ENCODE measurements around the gene FOXO3B.
"Not testable (repeated sequence)": the region's sequence is repeated elsewhere in the genome, so short reads cannot be mapped to it uniquely, and the experiment has no call there.

Gene FOXO3B

DNA sequence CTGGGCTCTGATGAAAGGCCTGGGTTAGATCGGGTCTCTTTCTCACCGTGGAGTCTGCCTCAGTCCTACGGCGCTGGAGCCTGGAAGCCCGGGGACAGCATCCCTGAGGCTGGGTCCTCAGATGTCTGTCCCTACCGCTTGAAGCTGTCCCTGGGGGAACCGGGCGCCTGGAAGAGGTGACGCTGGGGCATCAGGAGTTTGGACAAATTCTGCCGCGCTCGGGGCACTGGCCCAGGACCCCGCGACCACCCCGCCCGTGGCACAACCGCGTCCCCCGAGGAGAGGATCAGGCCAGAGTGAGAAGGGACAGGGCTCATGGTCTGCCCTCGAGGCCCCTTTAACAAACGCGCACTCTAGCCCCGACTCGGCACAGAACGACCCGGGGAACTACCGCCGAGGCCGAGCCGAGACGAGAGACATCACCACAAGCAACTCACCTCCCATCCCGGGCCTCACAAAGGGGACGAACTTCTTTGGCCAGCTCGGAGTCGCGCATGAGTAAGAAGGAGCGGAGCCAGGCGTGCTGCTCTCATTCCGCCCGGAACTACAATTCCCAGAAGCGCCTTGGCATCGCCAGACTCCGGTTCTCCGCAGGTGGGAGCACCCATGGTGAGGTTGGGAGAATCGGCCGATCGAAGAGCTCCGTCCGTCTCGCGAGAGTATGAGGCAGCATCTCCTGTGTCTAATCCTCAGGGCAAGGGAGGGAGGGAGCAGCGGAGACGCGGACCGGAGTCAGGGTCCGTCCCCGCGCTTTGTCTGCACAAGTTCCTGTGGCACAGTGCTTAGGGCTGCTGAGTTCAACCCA is at the start of gene FOXO3B:
FOXO3B (minus strand) TSS at position 548 of the 805 bp plus-strand sequence. CDS start 663 bp downstream, outside the sequence.
- DNase-seq, result peak in 48 of 51 donors; percentile 9 to 96 (median 69)

DNA sequence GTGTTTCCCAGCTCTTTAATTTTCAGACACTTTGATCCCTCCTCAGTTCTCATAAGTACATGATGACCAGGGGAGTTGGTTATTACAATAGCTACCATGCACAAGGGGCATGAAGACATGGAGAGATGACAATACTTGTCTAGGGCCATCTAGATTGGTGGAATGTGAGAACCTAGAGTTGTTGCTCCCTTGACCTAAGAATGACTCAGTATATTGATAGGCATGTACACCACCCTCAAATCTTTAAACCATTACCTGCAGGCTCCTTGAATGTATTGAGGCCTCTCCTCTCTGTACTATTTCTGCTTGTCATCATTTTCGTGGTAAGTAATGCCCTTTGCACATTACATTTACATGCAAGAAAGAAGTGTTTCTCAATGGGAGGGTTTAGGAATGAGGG is 41.4 kb upstream of the FOXO3B start:
- not testable (repeated sequence) for DNase-seq

DNA sequence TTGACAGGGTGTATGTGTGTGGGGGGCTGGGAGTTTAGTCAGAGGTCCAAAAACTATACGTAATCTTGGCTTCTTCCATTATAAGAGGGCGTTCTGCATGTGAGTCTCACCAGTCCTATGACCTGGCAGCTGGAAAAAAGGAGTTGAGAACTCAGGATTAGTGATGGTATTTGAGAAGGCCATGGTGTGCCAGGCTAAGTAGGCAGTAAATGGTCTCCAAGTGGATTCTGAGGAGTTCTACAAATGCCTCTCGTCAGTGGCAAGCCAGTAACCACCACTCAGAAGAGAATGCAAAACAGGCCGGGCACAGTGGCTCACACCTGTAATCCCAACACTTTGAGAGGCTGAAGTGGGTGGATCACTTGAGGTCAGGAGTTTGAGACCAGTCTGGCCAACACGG is 40.5 kb upstream of the FOXO3B start:
- DNase-seq, result not testable (repeated sequence)

DNA sequence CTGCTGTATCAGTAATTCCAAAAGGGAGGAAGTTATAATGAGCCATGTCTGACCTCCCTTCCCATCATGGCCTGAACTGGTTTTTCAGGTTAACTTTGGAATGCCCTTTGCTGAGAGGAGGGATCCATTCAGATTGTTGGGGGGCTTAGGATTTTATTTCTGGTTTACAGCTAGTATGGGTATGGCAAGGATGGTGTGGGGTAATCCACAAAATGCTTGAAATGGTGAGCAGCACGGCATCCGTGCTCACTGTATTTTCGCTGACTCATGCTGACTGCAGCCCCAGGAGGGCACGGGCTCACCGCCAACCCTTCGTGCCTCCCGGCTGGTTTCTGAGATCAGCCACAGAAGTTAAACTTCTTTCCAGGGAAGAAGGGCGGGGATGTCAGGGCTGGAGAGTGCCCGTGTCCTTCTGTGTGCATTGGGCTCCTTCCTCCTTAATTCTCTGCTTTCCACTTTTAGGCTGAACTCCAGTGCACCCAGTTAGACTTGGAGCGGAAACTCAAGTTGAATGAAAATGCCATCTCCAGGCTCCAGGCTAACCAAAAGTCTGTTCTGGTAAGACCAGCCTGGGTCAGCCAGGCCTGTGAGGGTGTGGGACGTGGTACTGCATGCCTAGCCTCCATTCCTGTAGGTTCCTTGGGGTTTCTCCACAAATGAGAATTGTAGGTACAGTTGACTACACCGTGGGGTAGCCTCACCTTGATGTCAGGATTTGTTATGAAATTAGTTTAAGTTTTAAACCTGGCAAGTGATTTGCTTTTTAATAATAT is 39.8 kb upstream of the FOXO3B start:
- DNase-seq, result not testable (repeated sequence)

DNA sequence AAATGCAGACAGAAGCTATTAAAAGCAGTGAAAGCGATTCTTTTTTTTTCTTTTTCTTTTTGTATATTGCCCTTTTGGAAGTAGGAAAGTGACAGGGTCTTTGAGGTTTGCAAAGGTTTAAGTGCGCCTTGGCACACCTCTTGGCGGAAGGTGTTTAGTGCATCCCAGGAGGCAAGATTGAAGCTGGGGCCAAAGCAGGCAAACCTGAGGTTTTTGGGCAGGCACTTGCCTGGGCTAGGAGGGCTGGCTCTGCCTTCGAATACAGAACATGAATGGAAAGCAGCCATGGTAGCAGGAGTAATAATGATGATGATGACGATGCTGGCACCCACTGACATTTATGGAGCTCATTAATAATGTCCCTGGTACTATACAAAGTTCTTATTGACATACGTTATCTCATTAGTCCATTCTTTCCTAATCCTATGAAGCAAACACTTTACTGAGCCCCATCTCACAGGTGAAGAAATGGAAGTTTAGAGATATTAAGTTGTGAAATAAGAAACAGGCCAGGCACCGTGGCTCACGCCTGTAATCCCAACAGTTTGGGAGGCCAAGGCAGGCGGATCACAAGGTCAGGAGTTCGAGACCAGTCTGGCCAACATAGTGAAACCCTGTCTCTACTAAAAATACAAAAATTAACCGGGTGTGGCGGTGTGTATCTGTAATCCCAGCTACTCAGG is 37.5 kb upstream of the FOXO3B start:
- not testable (repeated sequence) for DNase-seq

DNA sequence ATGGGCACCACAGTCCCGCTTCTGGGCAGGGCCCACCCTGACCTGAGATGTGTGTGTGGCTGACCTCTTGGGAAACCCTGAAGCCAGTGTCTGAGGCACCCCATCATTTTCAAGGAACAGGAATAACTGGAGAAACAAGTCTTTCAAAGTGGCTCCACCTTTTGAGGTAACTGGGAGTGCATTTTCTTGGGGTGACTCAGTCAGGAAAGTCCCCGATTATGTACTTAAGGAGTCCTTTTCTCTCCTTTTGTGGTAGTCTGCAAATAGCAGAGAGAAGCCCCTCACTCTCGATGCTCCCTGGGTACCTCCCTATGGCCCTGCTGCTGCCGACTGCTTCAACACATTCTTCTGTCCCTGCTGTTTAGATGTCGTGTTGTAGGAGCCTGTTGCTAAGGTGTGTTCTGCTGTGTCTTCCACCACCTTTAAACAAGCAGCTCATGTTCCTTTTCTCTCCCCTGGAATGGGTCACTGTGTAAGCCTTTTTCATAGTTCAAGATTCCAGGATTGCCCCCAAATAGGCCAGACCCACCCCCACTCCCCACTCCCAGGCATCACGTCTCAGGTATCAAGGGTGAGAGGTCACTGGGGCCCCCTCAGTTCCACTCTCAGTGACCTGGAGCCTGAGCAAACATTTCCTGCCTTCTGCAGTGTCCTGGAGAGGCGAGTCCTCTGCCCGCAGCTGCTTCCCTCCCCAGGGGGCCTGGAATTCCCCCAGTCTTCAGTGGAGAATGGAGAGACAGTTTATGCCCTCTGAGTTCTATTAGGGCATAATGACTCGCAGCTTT is 36.7 kb upstream of the FOXO3B start:
- not testable (repeated sequence) for DNase-seq

DNA sequence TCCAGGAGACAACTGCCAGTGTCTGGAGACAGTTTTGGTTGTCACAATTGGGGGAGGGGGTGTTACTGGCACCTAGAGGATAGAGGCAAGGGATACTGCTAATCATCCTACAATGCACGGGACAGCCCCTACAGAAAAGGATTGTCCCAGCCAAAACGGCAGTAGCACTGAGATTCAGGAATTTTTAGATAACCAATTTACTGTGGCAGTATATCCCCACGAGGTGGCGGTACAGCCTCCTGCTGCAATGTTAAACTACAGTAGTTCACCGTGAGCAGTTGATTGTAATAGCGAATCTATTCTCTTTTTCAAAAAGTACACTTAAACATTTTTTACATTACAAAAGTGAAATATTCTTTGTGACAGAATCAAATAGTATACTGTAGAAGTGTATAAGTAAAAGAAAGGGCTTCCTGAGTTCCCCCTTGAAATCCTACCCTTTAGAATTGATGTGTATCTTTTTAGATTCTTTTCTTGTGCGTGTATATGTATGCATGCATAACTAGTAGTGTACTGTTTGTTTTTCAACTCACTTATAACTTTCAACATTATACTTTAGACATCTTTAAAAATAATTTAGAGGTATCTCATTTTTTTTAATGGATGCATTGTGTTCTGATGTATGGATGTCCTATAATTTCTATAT is 30.4 kb upstream of the FOXO3B start:
- DNase-seq, result peak in 34 of 51 donors; percentile 2 to 78 (median 35)

DNA sequence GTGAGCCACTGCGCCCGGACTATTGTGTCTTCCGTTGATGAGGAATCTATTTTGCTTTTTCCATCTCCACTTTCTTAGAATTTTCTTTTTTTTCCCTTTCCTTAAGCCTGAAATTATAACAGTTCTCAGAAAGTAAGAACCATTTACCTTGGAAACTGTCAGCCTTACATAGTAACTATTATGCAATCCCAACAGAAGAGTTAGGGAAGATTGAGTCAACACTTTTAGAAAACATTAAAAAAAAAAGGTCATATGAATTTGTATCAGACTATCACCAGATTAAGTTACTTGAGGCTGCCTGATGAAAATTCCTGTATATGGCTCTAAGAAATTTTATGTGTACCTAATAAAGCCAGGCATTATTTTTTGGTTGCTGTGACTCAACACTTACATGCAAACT is 26.1 kb upstream of the FOXO3B start:
- DNase-seq, result not testable (repeated sequence)

DNA sequence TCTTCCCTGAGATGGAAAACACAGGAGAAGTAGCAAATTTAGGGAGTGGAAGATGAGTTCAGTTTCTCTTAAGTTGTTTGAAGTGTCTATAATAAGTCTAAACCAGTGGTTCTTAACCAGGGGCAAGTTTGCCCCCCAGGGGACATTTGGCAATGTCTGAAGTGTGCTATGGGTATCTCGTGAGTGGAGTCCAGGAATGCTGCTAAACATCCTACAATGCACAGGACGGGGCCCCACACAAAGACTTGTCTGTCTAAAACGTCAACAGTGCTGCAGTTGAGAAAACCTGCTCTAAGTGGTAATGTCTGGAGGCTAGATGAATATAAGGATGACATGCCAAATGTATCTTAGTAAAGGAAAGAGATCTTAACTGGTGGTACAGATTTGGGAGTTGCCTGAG is 23.8 kb upstream of the FOXO3B start:
- not testable (repeated sequence) for DNase-seq

DNA sequence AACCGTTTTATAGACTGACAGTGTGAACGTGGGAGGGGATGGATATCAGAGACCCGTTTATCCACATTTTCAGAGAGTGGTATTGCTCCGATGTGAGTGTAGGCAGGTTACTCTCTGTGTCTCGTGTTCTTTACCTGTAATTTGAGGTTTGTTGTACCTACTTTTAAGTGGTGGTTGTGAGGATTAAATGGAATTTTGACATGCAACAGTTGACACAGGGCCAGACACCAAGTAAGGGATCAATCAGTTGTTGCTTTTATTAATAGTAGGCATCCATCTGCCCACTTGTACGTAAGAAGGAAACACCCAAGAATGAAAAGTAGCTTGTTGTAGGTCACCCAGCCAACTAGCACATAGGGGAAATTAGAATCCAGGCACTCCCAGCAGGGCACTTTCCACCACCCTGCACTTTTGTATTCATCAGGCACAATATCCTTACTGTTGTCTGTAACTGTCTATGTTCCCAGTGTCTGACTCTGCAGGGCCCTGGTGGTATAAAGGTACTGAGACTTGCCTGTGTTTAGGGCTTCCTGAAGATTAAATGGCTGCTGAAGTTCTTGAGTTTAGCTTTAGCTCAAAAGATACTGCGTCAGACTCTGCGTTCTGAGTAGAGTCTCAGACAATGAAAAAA is 16.5 kb upstream of the FOXO3B start:
- peak in 2 of 51 donors; percentile 13 to 26 for DNase-seq

DNA sequence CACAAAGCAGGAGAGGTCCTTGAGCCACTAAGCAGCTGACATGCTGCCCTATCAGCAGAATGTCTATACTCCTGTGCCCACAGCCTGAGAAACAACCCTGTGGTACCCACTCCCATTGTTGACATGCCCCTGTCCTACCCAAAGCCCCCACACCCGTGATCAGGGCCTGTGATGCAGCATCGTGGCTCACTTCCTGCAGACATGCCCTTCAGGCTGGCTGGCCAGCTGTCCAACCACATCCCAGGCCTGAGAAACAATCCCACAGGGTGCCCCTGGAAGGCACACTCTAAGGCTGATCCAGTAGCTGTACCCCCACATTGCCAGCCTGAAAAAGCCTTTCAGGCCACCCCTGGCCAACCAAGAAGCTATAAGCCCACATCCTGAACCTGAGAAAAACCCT is 13.0 kb upstream of the FOXO3B start:
- DNase-seq, result not testable (repeated sequence)

DNA sequence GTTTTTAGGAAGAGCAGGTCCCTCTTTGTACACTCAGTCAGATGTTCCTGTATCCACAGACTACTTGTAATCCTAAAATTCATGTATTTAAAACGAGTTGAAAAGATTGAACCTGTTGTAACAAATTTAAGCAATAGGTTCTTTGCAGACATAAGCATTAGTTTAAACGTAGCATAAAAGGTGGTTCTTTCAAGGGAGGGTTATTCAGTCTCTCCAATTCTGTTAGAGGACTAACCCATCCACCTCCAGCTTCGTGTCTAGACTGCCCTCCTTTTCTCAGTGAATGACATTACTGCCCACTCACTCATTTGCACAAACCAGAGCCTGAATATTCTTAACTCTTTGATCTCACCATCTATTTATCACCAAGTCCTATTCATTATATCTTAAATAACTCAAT is 554 bp upstream of the FOXO3B start:
- DNase-seq, result not testable (repeated sequence)

DNA sequence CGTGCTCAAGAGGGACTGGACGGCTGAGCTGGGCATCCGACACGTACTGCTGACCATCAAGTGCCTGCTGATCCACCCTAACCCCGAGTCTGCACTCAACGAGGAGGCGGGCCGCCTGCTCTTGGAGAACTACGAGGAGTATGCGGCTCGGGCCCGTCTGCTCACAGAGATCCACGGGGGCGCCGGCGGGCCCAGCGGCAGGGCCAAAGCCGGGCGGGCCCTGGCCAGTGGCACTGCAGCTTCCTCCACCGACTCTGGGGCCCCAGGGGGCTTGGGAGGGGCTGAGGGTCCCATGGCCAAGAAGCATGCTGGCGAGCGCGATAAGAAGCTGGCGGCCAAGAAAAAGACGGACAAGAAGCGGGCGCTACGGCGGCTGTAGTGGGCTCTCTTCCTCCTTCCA is 4.7 kb downstream of the FOXO3B start:
- not testable (repeated sequence) for DNase-seq

DNA sequence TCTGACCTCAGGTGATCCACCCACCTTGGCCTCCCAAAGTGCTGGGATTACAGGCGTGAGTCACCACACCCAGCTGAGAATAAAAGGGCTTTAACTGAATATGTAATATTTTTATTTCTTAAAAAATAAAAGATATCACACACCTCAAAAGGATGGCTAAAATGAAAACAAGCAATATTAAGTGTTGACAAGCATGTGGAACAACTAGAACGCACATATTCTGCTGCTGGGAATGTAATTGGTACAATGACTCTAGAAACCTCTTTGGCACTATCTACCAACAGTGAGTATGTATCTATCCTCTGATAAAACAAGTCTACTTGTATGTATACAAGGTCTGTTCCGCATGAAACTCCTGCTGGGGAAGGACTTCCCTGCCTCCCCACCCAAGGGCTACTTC is 5.2 kb downstream of the FOXO3B start:
- DNase-seq, result not testable (repeated sequence)

DNA sequence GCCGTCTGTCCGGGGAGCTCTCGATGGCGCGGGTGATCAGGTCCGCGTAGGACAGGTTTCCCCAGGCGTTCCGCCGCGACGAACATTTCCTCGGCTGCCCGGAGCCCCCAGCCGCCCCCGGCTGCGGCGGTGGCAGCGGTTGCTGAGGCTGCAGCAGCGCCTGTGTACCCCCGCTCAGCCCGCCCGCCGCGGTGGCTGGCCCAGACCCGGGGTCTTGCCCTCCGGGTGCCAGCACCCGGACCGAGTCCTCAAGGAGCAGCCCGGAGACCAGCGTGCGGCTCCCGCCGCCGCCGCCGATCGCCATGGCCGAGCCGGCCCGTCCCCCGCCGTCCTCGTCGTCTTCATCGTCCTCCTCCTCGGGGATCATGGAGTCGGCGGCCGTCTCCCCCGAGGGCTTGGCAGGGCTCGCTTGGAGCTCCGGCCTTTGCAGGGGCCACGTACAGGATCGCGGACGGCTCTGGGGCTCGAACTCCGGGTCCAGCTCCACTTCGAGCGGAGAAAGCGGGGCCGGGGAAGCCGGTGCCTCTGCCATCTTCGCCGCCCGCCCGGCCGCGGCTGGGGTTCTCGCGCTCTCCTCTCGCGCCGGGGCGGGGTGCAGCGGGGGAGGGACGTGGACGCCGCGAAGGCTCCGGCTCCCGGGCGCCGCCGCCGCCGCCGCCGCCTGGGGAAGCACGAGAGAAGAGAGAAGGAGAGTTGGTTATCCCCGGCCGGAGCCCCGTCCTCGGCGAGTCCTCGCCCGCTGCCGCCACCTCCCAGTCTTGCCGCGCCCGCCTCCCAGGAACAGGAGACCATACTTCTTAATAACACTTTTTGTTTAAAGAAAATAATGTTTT is 9.5 kb downstream of the FOXO3B start:
- not testable (repeated sequence) for DNase-seq

DNA sequence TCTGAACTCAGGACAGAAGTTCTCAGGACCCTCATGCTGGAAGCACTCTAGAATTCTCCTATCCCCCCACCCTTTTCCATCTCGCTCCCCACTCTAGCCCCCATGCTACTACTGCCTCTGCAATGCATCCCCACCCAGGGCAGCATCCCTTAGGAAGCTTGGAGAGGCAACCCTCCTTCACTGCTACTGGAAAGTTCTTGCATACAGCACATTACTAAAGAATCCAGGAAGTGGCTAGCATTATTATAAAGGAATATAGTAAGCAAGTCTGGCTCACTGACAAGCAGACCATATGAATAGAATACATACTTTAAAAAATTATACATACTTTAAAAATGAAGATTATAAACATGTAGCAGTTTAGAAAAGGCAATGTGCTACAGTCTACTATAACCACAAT is 13.5 kb downstream of the FOXO3B start:
- not testable (repeated sequence) for DNase-seq

DNA sequence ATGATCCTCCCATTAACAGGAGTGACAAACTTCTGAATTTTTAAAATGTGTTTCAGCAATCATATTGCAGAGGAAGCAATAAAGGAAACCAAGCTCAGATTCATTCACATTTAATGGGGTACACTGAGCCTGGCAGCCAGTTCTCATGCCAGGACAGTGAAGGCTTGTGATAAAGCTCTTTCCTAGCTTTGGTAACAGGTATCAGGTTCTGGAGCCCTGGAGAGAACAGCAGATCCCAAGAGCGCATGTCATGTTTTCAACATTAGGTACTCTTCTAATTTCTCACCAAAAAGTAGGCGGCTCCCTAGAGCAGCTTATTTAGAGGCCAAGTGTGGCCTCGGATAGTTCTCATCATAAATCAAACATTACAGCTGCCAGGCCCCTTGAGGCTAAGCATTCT is 14.6 kb downstream of the FOXO3B start:
- DNase-seq, result not testable (repeated sequence)

DNA sequence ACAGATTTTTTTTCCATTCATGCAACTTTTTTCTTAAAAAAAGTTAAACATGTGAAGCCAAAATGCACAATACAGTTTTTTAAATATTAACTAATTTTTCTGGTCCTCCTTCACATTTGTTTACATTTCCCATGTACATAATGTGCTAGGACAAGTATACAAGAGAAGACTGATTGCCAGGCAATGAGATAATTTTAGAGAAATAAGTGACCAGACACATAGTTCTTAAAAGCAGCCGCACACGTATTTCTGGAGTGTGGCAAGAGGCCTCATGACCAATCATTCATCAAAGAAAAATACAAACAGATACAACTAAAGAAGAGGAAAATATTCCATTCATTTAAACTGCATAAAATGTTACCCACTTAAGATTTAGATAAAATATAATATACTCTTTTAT is 15.8 kb downstream of the FOXO3B start:
- not testable (repeated sequence) for DNase-seq

Measured in hypothalamus (tissue), 51 donors.